Measurements from ENCODE around the gene C4BPB. TPM values are rescaled to one million over a fixed set of nuclear protein-coding genes. Genes with fewer than 3 reads are reported as not detected.
A peak's percentile ranks its signal among the peaks of the same experiment; 100 is the strongest.

Gene C4BPB
- total and polyA plus RNA-seq, 2 of the 13 experiments (the other 11 are each of a cell fraction or from before 2014, with no cell fraction given), result 155 to 266 TPM

GRCh38 chr1:207052911-207053769, 35.5 kb upstream of the C4BPB start, which contains the start of gene PFKFB2 (continued):
- TF ChIP-seq NRL (CRISPR knock-in tag; IDR thresholded peaks at IDR 0.05; ENCODE audit: borderline replicate concordance) (no peak; the same call in 1 of the 2 replicates), SIN3A (IDR thresholded peaks at IDR 0.05; ENCODE audit: borderline replicate concordance, low read depth, low read length) (peak; percentile 90), ZNF30 (CRISPR knock-in tag; IDR thresholded peaks at IDR 0.05) (no peak), HNRNPUL1 (IDR thresholded peaks at IDR 0.05; ENCODE audit: low read depth, low read length) (no peak), ETV5 (CRISPR knock-in tag; IDR thresholded peaks at IDR 0.05; ENCODE audit: borderline replicate concordance) (no peak), SRF (IDR thresholded peaks at IDR 0.05; ENCODE audit: low read depth, low read length) (peak; percentile 23; the same call in 1 of the 2 replicates), RBM22 (optimal IDR thresholded peaks at IDR 0.05; ENCODE audit: low read length) (no peak), ZNF770 (CRISPR knock-in tag; IDR thresholded peaks at IDR 0.05) (no peak), KLF9 (CRISPR knock-in tag; IDR thresholded peaks at IDR 0.05; ENCODE audit: low read depth) (no peak), ZNF34 (CRISPR knock-in tag; IDR thresholded peaks at IDR 0.05; ENCODE audit: borderline replicate concordance) (no peak), NKX3-1 (CRISPR knock-in tag; IDR thresholded peaks at IDR 0.05) (no peak; the same call in 1 of the 2 replicates), GTF3A (CRISPR knock-in tag; conservative IDR thresholded peaks at IDR 0.05) (no peak; the same call in 1 of the 2 replicates), MTF1 (CRISPR knock-in tag; IDR thresholded peaks at IDR 0.05) (no peak), ARID2 (CRISPR knock-in tag; IDR thresholded peaks at IDR 0.05; ENCODE audit: borderline replicate concordance) (no peak), GABPB1 (CRISPR knock-in tag; IDR thresholded peaks at IDR 0.05) (peak; percentile 72; the same call in 1 of the 2 replicates), ZNF75D (CRISPR knock-in tag; IDR thresholded peaks at IDR 0.05; ENCODE audit: borderline replicate concordance) (no peak), ZNF530 (CRISPR knock-in tag; IDR thresholded peaks at IDR 0.05; ENCODE audit: low read depth) (no peak), SP5 (CRISPR knock-in tag; IDR thresholded peaks at IDR 0.05; ENCODE audit: borderline replicate concordance, low read depth) (peak; percentile 73), ZNF367 (CRISPR knock-in tag; IDR thresholded peaks at IDR 0.05; ENCODE audit: borderline replicate concordance) (no peak), MEIS1 (CRISPR knock-in tag; IDR thresholded peaks at IDR 0.05; ENCODE audit: borderline replicate concordance) (peak; percentile 81; the same call in 1 of the 2 replicates), KDM5B (CRISPR knock-in tag; IDR thresholded peaks at IDR 0.05; ENCODE audit: borderline replicate concordance) (peak; percentile 57; the same call in 1 of the 2 replicates), ZNF10 (CRISPR knock-in tag; IDR thresholded peaks at IDR 0.05; ENCODE audit: borderline replicate concordance, low read depth) (no peak), POLR2G (IDR thresholded peaks at IDR 0.05; ENCODE audit: low read depth, low read length) (peak; percentile 88)
- TF ChIP-seq, protein P1, sequence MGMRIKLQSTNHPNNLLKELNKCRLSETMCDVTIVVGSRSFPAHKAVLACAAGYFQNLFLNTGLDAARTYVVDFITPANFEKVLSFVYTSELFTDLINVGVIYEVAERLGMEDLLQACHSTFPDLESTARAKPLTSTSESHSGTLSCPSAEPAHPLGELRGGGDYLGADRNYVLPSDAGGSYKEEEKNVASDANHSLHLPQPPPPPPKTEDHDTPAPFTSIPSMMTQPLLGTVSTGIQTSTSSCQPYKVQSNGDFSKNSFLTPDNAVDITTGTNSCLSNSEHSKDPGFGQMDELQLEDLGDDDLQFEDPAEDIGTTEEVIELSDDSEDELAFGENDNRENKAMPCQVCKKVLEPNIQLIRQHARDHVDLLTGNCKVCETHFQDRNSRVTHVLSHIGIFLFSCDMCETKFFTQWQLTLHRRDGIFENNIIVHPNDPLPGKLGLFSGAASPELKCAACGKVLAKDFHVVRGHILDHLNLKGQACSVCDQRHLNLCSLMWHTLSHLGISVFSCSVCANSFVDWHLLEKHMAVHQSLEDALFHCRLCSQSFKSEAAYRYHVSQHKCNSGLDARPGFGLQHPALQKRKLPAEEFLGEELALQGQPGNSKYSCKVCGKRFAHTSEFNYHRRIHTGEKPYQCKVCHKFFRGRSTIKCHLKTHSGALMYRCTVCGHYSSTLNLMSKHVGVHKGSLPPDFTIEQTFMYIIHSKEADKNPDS (CRISPR knock-in tag; IDR thresholded peaks at IDR 0.05), result no peak
